Caco-2 (cell line): ENCODE measurements around the gene GADD45GIP1. TPM values are rescaled to one million over a fixed set of nuclear protein-coding genes. Genes with fewer than 3 reads are reported as not detected.

Experiments
- BruUV-seq: library from RNA; stranded (reverse); fragments of 400-500 nt; replicated peaks from 2 replicates; lab custom pipeline; 2021; lab: Mats Ljungman, UMichigan
- CTCF ChIA-PET: fragments of 300-600 bp; sonication (Branson Sonifier 250); formaldehyde crosslinking; loops from one replicate; lab custom pipeline; 2022; ENCODE audit warnings: antibody characterized with exemption; lab: Charles Lee
- POLR2A ChIA-PET: fragments of 300-600 bp; sonication (Branson Sonifier 250); formaldehyde crosslinking; loops from one replicate; lab custom pipeline; 2022; ENCODE audit warnings: antibody characterized with exemption; lab: Charles Lee
- DNase-seq, 2 experiments: peaks; one replicate each; pipeline versions ENCODE4 v3.0.0 to v3.0.0-alpha.2; 2020 to 2022
- H3K27me3 ChIP-seq: replicated peaks from 2 replicates; pipeline ENCODE4 v1.6.0; 2011; ENCODE audit warnings: low read length; ENCODE audit not compliant: control insufficient read depth, insufficient read depth
- H3K36me3 ChIP-seq: 2 replicates; pipeline ENCODE4 v1.5.1; 2011; ENCODE audit warnings: low read length; ENCODE audit not compliant: control insufficient read depth, insufficient read depth
- H3K4me1 ChIP-seq: fragments of 250-450 bp; sonication (Bioruptor Pico); 2 replicates; pipeline ENCODE4 v1.5.1; 2020; ENCODE audit warnings: mild to moderate bottlenecking
- H3K4me3 ChIP-seq: 2 replicates; pipeline ENCODE4 v1.5.1; 2011; ENCODE audit warnings: low read depth, mild to moderate bottlenecking, control low read depth, low read length
- H3K9me3 ChIP-seq: fragments of 250-450 bp; sonication (Bioruptor Pico); 2 replicates; pipeline ENCODE4 v1.5.1; 2020; ENCODE audit warnings: mild to moderate bottlenecking, moderate library complexity
- H3K27ac Mint-ChIP-seq: one replicate; pipeline ENCODE4 v1.8.0; 2022; ENCODE audit warnings: mixed read lengths; ENCODE audit not compliant: unreplicated experiment
- H3K27me3 Mint-ChIP-seq: one replicate; pipeline ENCODE4 v1.8.0; 2022; ENCODE audit warnings: mixed read lengths; ENCODE audit not compliant: insufficient read depth, unreplicated experiment
- H3K36me3 Mint-ChIP-seq: one replicate; pipeline ENCODE4 v1.8.0; 2022; ENCODE audit warnings: mild to moderate bottlenecking, mixed read lengths; ENCODE audit not compliant: insufficient read depth, unreplicated experiment
- H3K4me1 Mint-ChIP-seq: one replicate; pipeline ENCODE4 v1.8.0; 2022; ENCODE audit warnings: low read depth, mixed read lengths; ENCODE audit not compliant: unreplicated experiment
- H3K4me3 Mint-ChIP-seq: one replicate; pipeline ENCODE4 v1.8.0; 2022; ENCODE audit warnings: mild to moderate bottlenecking, moderate library complexity, mixed read lengths; ENCODE audit not compliant: unreplicated experiment
- H3K9me3 Mint-ChIP-seq: one replicate; pipeline ENCODE4 v1.8.0; 2022; ENCODE audit warnings: mixed read lengths; ENCODE audit not compliant: unreplicated experiment
- CTCF ChIP-seq, 2 experiments: fragments of 200-600 bp in 1 of 2; IDR thresholded peaks; 1 replicate in 1 of 2; 2 replicates in 1 of 2; pipeline versions ENCODE4 v1.5.1 to v1.8.0; 2011 to 2022; ENCODE audit warnings: antibody characterized with exemption in 1 of 2, control low read depth in 1 of 2, inconsistent platforms in 1 of 2, low read depth in 1 of 2, low read length in 1 of 2, mild to moderate bottlenecking in 1 of 2, moderate library complexity in 1 of 2; ENCODE audit not compliant: insufficient read depth in 1 of 2, severe bottlenecking in 1 of 2, unreplicated experiment in 1 of 2
- intact Hi-C: fragments of 100-400 bp; cut with micrococcal nuclease; formaldehyde crosslinking; loops from one replicate; pipeline ENCODE4 v1.10.0; 2022; ENCODE audit not compliant: unreplicated experiment
- total RNA-seq: library from RNA; stranded (reverse); gene quantifications from 2 replicates; pipeline ENCODE4 v1.2.3, GENCODE V29; 2022

Gene GADD45GIP1
- total RNA-seq, 1 experiment from 2014 or later, result 39.3 TPM

DNA sequence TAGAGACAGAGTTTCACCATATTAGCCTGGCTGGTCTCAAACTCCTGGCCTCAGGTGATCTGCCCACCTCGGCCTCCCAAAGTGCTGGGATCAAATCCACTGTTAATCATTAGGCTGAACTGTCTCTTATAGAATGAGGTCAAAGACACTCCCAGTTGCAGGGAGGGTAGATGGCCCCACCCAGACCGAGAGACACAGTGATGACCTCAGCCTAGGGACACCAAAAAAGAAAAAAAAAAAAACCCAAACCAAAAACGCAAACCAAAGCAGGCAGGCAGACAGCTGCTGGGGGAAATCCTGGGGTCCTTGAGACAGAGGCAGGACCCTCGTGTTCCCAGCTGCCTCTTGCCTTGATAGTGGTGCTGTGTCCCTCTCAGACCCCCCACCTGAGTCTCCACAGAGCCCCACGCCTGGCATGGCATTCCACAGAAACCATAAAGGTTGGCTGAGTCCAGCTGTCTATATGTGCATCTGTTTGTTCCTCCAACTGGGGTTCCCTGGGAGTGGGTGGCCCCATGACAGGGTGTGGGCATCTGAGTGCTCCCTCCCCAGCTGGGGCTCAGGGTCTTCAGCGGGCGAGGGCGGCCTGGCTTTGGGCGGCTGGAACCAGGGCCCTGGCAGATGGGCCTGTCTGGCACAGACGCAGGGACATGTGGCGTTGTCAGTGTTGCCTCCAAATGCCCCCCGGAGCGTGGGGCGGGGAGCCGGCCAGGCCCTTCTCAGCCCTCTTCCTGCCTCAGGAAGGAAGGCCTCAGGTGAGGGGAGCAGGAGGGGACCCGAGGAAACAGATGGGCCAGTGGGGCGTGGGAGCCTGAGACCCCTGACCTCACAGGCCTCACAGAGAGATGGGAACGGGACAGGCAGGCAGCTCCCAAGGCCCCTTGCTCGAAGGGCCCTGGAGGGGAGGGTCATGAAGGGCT, 17.5 kb upstream of the GADD45GIP1 start:
- ChIA-PET POLR2A (no interaction called here), CTCF (interaction anchor here (1.6 kb wide), 1 partner anchor 9 kb away, joined by 8 read pairs; no protein-coding TSS in a partner anchor)
- no peaks in the 10 kb centered on the region for H3K27me3 ChIP-seq
- intact Hi-C loops, result no loop called here
- BruUV-seq, result no TSS peak
- TF ChIP-seq CTCF (IDR thresholded peaks at IDR 0.05; ENCODE audit: insufficient read depth in 1 of 2, low read depth in 1 of 2, low read length in 1 of 2, severe bottlenecking in 1 of 2, unreplicated experiment in 1 of 2), result no peak
- H3K4me1 ChIP-seq, result no peaks in the 10 kb centered on the region
- H3K27ac Mint-ChIP-seq, result no peak overlapping the region
- H3K4me3 ChIP-seq, result no peak overlapping the region
- H3K27me3 Mint-ChIP-seq, result no peaks in the 10 kb centered on the region
- DNase-seq, result no peak
- no peaks in the 10 kb centered on the region for H3K36me3 Mint-ChIP-seq
- no peaks in the 10 kb centered on the region for H3K36me3 ChIP-seq
- H3K9me3 ChIP-seq, result no peaks in the 10 kb centered on the region
- H3K9me3 Mint-ChIP-seq, result no peaks in the 10 kb centered on the region
- H3K4me3 Mint-ChIP-seq, result no peak overlapping the region
- peaks cover 7% of the 10 kb centered on the region for H3K4me1 Mint-ChIP-seq

DNA sequence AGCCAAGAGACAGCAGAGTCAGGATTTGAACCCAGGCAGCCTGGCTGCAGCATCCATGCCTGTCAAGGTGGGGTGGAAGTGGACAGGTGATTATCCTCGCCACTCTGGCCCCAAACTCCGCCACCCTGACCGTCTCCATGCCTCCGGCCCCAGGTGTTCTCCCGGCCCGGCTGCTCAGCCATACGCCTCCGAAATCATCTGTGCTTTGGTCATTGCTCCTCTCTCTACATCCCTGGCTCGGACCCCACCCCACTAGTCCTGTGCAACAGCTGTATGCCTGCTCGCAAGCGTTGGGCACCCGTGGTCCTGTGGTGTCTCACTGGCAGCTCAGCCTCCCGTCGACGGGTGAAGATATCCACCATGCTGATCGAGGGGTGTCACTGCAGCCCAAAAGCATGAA, 16.2 kb upstream of the GADD45GIP1 start:
- Mint-ChIP-seq H3K27me3 (no peaks in the 10 kb centered on the region), H3K4me1 (peaks cover 7% of the 10 kb centered on the region), H3K27ac (no peak overlapping the region), H3K9me3 (no peaks in the 10 kb centered on the region), H3K36me3 (no peaks in the 10 kb centered on the region), H3K4me3 (no peak overlapping the region)
- CTCF ChIA-PET, result interaction anchor here (0.6 kb wide), 1 partner anchor 56 kb away, joined by 3 read pairs; no protein-coding TSS in a partner anchor
- DNase-seq, result no peak
- BruUV-seq, result no TSS peak
- Histone ChIP-seq H3K4me3 (no peak overlapping the region), H3K36me3 (no peaks in the 10 kb centered on the region), H3K9me3 (no peaks in the 10 kb centered on the region), H3K4me1 (no peaks in the 10 kb centered on the region), H3K27me3 (no peaks in the 10 kb centered on the region)
- no peak for TF ChIP-seq CTCF (IDR thresholded peaks at IDR 0.05; ENCODE audit: insufficient read depth in 1 of 2, low read depth in 1 of 2, low read length in 1 of 2, severe bottlenecking in 1 of 2, unreplicated experiment in 1 of 2)
- POLR2A ChIA-PET, result no interaction called here
- intact Hi-C loops, result no loop called here

DNA sequence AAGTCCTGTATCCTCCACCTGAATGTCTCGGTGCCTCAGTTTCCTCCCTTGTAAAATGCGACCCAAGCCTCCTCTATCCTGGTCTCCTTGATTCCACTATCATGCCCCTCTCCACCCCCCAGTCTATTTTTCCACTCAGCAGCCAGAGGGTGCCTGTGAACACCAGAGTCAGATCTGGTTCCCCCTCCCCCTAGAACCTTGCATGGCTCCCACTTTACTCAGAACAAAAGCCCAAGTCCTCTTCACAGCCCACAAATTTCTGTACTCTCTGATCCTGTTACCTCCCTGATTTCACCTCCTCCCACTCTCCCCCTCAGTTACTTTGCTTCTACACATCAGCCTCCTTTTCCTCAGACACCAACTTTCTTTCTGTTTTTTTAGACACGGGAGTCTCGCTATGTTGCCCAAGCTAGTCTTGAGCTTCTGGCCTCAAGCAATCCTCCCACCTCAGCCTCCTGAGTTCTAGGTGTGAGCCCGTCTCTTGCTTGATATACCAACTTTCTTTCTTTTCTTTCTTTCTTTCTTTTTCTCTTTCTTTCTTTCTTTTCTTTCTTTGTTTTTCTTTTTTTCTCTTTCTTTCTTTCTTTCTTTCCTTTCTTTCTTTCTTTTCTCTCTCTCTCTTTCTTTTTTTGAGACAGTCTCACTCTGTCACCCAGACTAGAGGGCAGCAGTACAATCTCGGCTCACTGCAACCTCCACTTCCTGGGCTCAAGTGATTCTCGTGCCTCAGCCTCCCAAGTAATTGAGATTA, 13.2 kb upstream of the GADD45GIP1 start:
- Histone ChIP-seq H3K27me3 (no peaks in the 10 kb centered on the region), H3K9me3 (no peaks in the 10 kb centered on the region), H3K4me1 (no peaks in the 10 kb centered on the region), H3K4me3 (no peak overlapping the region), H3K36me3 (no peaks in the 10 kb centered on the region)
- H3K4me3 Mint-ChIP-seq, result no peak overlapping the region
- ChIA-PET POLR2A (no interaction called here), CTCF (no interaction called here)
- no peaks in the 10 kb centered on the region for H3K27me3 Mint-ChIP-seq
- peaks cover 1% of the 10 kb centered on the region for H3K4me1 Mint-ChIP-seq
- intact Hi-C loops, result no loop called here
- no peak for TF ChIP-seq CTCF (IDR thresholded peaks at IDR 0.05; ENCODE audit: insufficient read depth in 1 of 2, low read depth in 1 of 2, low read length in 1 of 2, severe bottlenecking in 1 of 2, unreplicated experiment in 1 of 2)
- H3K27ac Mint-ChIP-seq, result no peak overlapping the region
- H3K36me3 Mint-ChIP-seq, result no peaks in the 10 kb centered on the region
- DNase-seq, result no peak
- BruUV-seq, result no TSS peak
- H3K9me3 Mint-ChIP-seq, result no peaks in the 10 kb centered on the region
